Astrocyte of the spinal cord (primary cell): ENCODE results near the gene RABGGTA.

ENCODE experiments used
- DNase-seq: peaks from one replicate; pipeline ENCODE4 v3.0.0; 2011; ENCODE audit warnings: low read depth, low spot score
- H3K4me3 ChIP-seq: 2 replicates; pipeline ENCODE4 v1.5.1; 2011; ENCODE audit warnings: low read depth, mild to moderate bottlenecking, low read length, moderate library complexity
- in situ Hi-C: cut with HindIII; loops from 2 replicates; pipeline ENCODE4 v1.10.0; 2017; ENCODE audit warnings: low sequenced_read_pairs
- TF ChIP-seq, protein P1 (sequence below): IDR thresholded peaks from 2 replicates; pipeline ENCODE4 v1.5.1; 2012; ENCODE audit warnings: low read depth, mild to moderate bottlenecking, low read length, inconsistent platforms

The RABGGTA gene

DNA sequence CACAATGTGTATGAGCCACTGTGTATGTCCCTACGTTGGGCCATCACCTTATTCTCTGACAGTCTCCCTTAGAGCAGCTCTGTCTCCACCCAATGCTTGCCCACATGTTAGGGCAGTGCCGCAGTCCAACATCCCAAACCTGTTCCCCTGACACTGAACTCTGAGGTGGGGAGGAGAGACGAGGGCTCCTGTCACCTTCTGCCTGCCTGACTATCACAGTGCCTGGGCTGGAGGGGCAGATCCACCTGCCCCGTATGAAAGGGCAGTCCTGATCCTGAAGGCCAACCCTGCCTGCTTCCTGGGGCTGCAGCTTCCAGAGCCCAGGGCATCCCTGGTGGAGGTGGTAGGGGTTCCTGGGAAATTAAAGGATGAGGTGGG is 10.6 kb downstream of the RABGGTA start:
- TF ChIP-seq, protein P1, sequence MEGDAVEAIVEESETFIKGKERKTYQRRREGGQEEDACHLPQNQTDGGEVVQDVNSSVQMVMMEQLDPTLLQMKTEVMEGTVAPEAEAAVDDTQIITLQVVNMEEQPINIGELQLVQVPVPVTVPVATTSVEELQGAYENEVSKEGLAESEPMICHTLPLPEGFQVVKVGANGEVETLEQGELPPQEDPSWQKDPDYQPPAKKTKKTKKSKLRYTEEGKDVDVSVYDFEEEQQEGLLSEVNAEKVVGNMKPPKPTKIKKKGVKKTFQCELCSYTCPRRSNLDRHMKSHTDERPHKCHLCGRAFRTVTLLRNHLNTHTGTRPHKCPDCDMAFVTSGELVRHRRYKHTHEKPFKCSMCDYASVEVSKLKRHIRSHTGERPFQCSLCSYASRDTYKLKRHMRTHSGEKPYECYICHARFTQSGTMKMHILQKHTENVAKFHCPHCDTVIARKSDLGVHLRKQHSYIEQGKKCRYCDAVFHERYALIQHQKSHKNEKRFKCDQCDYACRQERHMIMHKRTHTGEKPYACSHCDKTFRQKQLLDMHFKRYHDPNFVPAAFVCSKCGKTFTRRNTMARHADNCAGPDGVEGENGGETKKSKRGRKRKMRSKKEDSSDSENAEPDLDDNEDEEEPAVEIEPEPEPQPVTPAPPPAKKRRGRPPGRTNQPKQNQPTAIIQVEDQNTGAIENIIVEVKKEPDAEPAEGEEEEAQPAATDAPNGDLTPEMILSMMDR = no peak
- in situ Hi-C loops = no loop called here
- no peak for DNase-seq
- no peak overlapping the region for H3K4me3 ChIP-seq

DNA sequence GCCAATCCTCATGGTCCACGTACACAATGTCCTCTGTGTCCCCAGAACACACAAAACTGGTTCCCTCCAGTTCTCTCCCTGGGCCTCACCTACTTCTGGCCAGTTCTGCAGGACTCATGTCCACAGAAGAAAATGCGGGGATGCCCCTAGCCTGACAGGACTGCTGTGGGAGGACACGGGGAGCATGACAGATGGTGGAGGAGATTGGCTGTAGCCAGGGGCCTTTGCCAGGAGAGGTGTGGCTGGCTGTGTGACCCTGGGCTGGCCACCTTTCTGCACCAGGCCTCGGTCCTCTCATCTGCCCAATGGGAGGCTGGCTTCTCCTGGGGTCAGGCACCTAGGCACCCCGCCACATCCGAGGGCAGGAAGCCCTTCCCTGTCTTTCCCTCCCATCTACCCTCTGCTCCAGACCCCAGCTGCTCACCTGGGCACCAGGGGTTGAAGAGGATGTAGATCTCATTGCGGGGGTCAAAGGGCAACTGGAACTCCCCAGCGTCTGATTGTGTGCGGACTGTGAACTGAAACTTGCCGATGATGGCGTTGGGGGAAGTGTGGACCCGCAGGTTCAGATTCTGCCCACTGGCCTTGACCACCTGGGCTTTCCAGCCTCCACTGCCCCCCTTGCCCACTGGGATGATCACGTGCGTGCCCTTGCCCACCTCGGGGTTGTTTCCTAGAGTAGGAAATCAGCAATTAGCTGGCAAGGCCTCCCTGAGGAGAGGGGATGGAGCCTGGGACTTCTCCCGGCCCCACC is 11.2 kb downstream of the RABGGTA start:
- H3K4me3 ChIP-seq = no peak overlapping the region
- TF ChIP-seq, protein P1 = no peak
- no peak for DNase-seq
- in situ Hi-C loops = no loop called here

DNA sequence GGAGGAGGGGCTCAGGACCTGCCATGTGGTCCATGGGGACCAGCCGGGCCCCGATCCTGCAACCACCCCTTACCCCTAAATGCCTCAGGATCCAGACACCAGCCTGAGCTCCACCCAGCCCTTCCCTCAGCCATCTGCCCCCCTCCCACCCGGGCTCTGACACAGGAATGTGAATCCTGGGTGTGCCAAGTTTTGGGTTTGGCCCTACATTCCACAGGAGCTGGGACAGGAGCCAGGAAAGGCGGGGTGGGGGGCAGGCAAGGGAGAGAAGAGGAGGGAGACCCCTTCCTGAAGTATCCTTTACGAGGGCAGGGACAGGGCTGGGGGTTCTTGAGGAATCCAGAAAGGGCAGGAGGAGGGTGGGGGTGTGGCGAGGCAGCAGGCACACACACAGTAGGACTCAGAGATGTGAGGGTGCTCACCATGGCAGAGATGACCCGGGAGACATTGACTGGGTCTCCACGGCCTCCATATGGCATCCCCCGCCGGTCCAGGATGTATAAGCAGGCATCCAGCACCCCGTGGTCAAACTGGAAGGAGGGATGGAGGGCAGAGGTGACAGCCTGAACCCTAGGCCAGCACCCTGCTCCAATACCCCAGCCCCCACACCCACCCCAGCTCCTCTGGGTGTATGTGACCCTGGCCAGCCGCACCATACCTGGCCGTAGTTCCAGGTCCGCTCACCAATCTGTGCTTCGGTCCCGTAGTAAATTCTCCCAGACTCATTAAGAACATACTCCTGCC is 11.9 kb downstream of the RABGGTA start:
- no peak overlapping the region for H3K4me3 ChIP-seq
- in situ Hi-C loops = no loop called here
- TF ChIP-seq, protein P1 = no peak
- peak; percentile 17 for DNase-seq

DNA sequence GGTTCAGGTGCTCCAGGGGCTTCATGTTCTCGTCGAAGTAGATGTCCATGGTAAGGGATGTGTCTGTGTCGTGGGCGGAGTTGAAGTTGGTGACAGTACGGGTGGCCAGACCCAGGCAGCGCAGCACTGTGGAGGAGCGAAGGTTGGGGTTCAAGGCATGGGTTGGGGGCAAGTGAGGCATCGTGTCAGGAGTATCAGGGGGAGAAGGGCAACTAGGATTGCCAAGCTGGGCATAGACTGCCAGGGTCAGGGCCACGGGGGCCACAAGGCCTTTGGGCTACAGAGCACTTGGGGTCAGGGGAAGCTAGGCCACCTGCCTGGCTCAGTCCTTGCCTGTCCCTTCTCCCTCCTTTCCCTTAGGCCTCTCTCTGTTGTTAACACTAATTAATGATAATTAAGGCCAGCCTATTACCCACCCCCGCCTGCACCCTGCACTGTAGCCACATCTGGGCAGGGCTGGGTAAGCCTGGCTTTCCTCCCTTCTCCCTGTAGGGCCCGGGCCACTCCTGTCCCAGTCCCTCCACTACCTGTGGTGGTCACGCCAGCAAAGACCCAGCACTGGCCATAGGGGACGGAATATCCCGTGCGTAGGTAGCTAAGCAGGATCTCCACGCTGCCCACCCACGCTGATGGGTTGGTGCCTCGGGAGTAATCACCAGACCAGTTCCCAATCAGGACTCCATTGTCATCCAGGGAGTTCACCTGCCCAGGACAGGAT is 12.7 kb downstream of the RABGGTA start:
- H3K4me3 ChIP-seq = no peak overlapping the region
- TF ChIP-seq, protein P1 = no peak
- DNase-seq = no peak
- in situ Hi-C loops = no loop called here

DNA sequence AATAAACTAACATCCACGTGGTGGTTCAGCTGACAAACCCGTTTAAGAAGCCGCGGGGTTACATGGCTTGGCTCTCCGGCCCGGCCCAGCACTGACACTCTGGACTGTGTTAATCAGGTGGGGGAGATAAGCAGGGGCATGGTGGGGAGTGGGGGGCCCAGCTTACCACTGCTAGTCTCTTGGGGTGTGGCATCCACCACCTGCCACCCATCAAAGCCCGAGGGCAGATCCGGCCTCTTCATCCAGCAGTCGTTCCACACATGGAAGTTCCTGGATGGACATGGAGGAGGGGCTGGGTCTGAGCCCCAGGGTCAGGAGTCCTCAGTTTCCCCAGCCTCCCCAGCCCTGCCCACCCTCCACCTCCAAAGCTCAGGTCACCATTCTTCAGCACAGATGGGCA is 13.3 kb downstream of the RABGGTA start:
- in situ Hi-C loops = no loop called here
- TF ChIP-seq, protein P1 = no peak
- no peak overlapping the region for H3K4me3 ChIP-seq
- DNase-seq = no peak

DNA sequence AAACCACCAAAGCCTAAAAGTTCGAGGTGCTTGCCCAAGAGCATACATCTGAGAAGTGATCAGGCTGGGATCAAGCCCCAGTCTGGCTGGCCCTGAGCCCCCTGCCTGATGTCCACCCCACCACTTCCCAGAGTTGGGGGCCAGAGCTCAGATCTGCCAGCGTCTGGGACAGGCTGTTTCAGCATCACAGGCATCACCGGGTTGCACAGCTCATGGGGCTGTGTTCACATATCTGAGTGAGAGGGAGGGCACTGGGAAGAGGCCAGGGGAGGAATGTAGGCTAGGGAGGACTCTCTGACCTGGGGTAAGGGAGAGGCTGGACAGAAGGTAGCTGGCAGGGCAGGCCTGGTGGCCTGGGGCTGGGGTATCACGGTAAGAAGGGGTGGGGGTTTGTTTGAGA is 14.4 kb downstream of the RABGGTA start:
- in situ Hi-C loops = no loop called here
- TF ChIP-seq, protein P1 = no peak
- DNase-seq = no peak
- no peak overlapping the region for H3K4me3 ChIP-seq
